ENCODE data around the gene SPATA13.
A peak's percentile ranks its signal among the peaks of the same experiment; 100 is the strongest.

The SPATA13 gene

GRCh38 chr13:24187185-24187584 is 26.7 kb downstream of the SPATA13 start:
- Histone ChIP-seq H3K23ac (ENCODE audit: low read length) (no peak overlapping the region), H3K4me3 (ENCODE audit: low read depth, low read length) (no peak overlapping the region), H2AK5ac (ENCODE audit: low read length) (no peak overlapping the region), H3K27ac (ENCODE audit: low read depth, low read length) (no peak overlapping the region), H3K36me3 (ENCODE audit: control insufficient read depth in 1 of 2, insufficient read depth in 2 of 2, low read length in 2 of 2) (no peaks in the 10 kb centered on the region), H2AFZ (ENCODE audit: insufficient read depth, low read length, poor library complexity) (no peak overlapping the region), H3K9me3 (ENCODE audit: insufficient read depth, low read depth, low read length) (no peaks in the 10 kb centered on the region), H3K18ac (ENCODE audit: low read length) (no peak overlapping the region), H3K14ac (ENCODE audit: low read length) (no peak overlapping the region), H2BK12ac (ENCODE audit: low read length) (no peak overlapping the region), H4K8ac (ENCODE audit: low read depth, low read length) (no peak overlapping the region), H4K12ac (ENCODE audit: low read depth, low read length) (no peak overlapping the region), H2BK5ac (ENCODE audit: low read depth, low read length, poor library complexity) (no peak overlapping the region), H3K27me3 (ENCODE audit: insufficient read depth, low read length) (no peaks in the 10 kb centered on the region), H3K4me2 (ENCODE audit: low read length) (no peak overlapping the region), H3K79me1 (ENCODE audit: low read length) (no peaks in the 10 kb centered on the region), H3K79me2 (ENCODE audit: control insufficient read depth, insufficient read depth, low read length, poor library complexity) (no peaks in the 10 kb centered on the region), H3K4me1 (ENCODE audit: control insufficient read depth in 1 of 2, insufficient read depth in 2 of 2, low read length in 2 of 2) (peaks cover 0 to 3% of the 10 kb centered on the region in 2 experiments), H3K9ac (ENCODE audit: low read length) (no peak overlapping the region), H4K91ac (ENCODE audit: low read depth, low read length) (no peak overlapping the region), H2BK120ac (ENCODE audit: insufficient read depth, low read length, poor library complexity) (no peak overlapping the region), H3K4ac (ENCODE audit: low read depth, low read length) (no peak overlapping the region)
- WGBS (ENCODE audit: extremely low coverage, insufficient coverage, insufficient read length), result no CpG with 5 or more reads among the region's 7 CpGs
- DNase-seq, result peak in 1 of 2 donors; percentile 48

DNA sequence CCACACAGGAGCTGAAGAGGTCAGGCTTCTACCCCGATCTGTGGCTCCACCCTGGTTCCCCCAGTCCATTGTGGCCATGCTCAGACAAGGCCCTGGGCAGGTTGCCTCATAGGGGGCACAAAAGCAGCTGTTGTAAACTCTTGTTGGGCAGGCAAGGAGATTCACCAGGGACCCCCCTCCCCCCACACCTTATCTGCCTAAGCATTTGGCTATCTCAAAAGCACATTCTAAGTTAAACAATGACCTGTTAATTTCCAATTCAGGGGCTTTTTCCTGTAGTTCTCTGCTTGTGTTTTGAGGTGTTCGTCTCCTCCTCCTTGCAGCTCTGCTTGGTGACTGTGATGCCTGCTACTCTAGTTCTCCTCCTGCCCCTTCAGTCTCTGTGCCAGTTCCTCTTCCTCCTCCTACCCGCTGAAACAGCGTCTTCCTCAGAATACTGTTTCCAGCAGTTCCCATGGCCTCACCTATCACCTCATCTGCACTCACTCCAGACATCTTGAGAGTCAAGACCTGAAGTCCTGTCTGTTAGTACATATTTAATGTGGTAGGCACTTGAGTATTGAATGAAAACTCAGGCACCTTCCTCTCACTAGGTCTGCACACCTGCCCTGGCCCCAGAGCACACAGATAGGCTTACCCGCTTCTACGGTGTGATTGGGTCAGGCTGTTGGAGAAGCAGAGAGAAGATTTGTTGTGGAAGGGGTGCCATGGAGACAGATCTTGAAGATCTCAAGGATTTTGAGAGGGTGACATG is 31.7 kb downstream of the SPATA13 start:
- H2AFZ ChIP-seq (ENCODE audit: insufficient read depth, low read length, poor library complexity), result no peak overlapping the region
- H3K27ac ChIP-seq (ENCODE audit: low read depth, low read length), result no peak overlapping the region
- no peak overlapping the region for H4K12ac ChIP-seq (ENCODE audit: low read depth, low read length)
- no peak overlapping the region for H2BK5ac ChIP-seq (ENCODE audit: low read depth, low read length, poor library complexity)
- H3K18ac ChIP-seq (ENCODE audit: low read length), result no peak overlapping the region
- H3K79me1 ChIP-seq (ENCODE audit: low read length), result no peaks in the 10 kb centered on the region
- no CpG with 5 or more reads among the region's 6 CpGs for WGBS (ENCODE audit: extremely low coverage, insufficient coverage, insufficient read length)
- H3K4me3 ChIP-seq (ENCODE audit: low read depth, low read length), result no peak overlapping the region
- no peaks in the 10 kb centered on the region for H3K36me3 ChIP-seq (ENCODE audit: control insufficient read depth in 1 of 2, insufficient read depth in 2 of 2, low read length in 2 of 2)
- no peak overlapping the region for H4K91ac ChIP-seq (ENCODE audit: low read depth, low read length)
- H3K4me1 ChIP-seq (ENCODE audit: control insufficient read depth in 1 of 2, insufficient read depth in 2 of 2, low read length in 2 of 2), result no peaks in the 10 kb centered on the region
- no peak overlapping the region for H2BK120ac ChIP-seq (ENCODE audit: insufficient read depth, low read length, poor library complexity)
- H3K4ac ChIP-seq (ENCODE audit: low read depth, low read length), result no peak overlapping the region
- no peak overlapping the region for H3K9ac ChIP-seq (ENCODE audit: low read length)
- H3K27me3 ChIP-seq (ENCODE audit: insufficient read depth, low read length), result no peaks in the 10 kb centered on the region
- no peak overlapping the region for H2BK12ac ChIP-seq (ENCODE audit: low read length)
- no peak overlapping the region for H3K4me2 ChIP-seq (ENCODE audit: low read length)
- no peak overlapping the region for H4K8ac ChIP-seq (ENCODE audit: low read depth, low read length)
- no peak for DNase-seq
- no peak overlapping the region for H2AK5ac ChIP-seq (ENCODE audit: low read length)
- H3K14ac ChIP-seq (ENCODE audit: low read length), result no peak overlapping the region
- no peaks in the 10 kb centered on the region for H3K9me3 ChIP-seq (ENCODE audit: insufficient read depth, low read depth, low read length)
- H3K79me2 ChIP-seq (ENCODE audit: control insufficient read depth, insufficient read depth, low read length, poor library complexity), result no peaks in the 10 kb centered on the region
- no peak overlapping the region for H3K23ac ChIP-seq (ENCODE audit: low read length)

GRCh38 chr13:24192811-24193162 is 32.3 kb downstream of the SPATA13 start:
- no peak overlapping the region for H3K27ac ChIP-seq (ENCODE audit: low read depth, low read length)
- WGBS (ENCODE audit: extremely low coverage, insufficient coverage, insufficient read length), result no CpG with 5 or more reads among the region's 1 CpG
- no peak overlapping the region for H4K8ac ChIP-seq (ENCODE audit: low read depth, low read length)
- H3K27me3 ChIP-seq (ENCODE audit: insufficient read depth, low read length), result no peaks in the 10 kb centered on the region
- H3K14ac ChIP-seq (ENCODE audit: low read length), result no peak overlapping the region
- no peak overlapping the region for H2AK5ac ChIP-seq (ENCODE audit: low read length)
- H4K91ac ChIP-seq (ENCODE audit: low read depth, low read length), result no peak overlapping the region
- H3K4me3 ChIP-seq (ENCODE audit: low read depth, low read length), result no peak overlapping the region
- H2BK120ac ChIP-seq (ENCODE audit: insufficient read depth, low read length, poor library complexity), result no peak overlapping the region
- no peaks in the 10 kb centered on the region for H3K36me3 ChIP-seq (ENCODE audit: control insufficient read depth in 1 of 2, insufficient read depth in 2 of 2, low read length in 2 of 2)
- H2BK12ac ChIP-seq (ENCODE audit: low read length), result no peak overlapping the region
- H2AFZ ChIP-seq (ENCODE audit: insufficient read depth, low read length, poor library complexity), result no peak overlapping the region
- H3K4me1 ChIP-seq (ENCODE audit: control insufficient read depth in 1 of 2, insufficient read depth in 2 of 2, low read length in 2 of 2), result no peaks in the 10 kb centered on the region
- no peak overlapping the region for H3K18ac ChIP-seq (ENCODE audit: low read length)
- no peaks in the 10 kb centered on the region for H3K9me3 ChIP-seq (ENCODE audit: insufficient read depth, low read depth, low read length)
- no peaks in the 10 kb centered on the region for H3K79me1 ChIP-seq (ENCODE audit: low read length)
- no peak for DNase-seq
- no peak overlapping the region for H3K23ac ChIP-seq (ENCODE audit: low read length)
- H4K12ac ChIP-seq (ENCODE audit: low read depth, low read length), result no peak overlapping the region
- no peak overlapping the region for H3K4ac ChIP-seq (ENCODE audit: low read depth, low read length)
- no peak overlapping the region for H3K4me2 ChIP-seq (ENCODE audit: low read length)
- H3K79me2 ChIP-seq (ENCODE audit: control insufficient read depth, insufficient read depth, low read length, poor library complexity), result no peaks in the 10 kb centered on the region
- H3K9ac ChIP-seq (ENCODE audit: low read length), result no peak overlapping the region
- H2BK5ac ChIP-seq (ENCODE audit: low read depth, low read length, poor library complexity), result no peak overlapping the region

DNA sequence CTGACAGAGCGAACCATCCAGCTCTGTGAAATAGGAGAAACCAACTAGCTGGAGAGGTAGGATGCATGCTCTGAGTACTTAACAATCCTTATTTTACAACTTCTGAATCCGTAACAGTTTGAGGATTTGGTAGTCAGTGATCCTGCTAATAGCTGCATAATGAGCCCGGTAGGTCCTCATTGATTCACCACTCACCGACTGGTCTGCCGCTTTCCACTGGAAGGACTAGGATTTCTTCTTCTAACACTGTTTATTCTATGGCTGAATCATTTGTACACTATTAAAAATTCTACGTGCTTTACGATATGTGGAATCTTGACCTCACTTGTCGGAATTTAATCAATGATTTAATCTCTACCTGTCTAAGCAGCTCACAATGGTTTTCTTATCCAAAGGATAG is 33.9 kb downstream of the SPATA13 start:
- Histone ChIP-seq H4K8ac (ENCODE audit: low read depth, low read length) (no peak overlapping the region), H3K4me1 (ENCODE audit: control insufficient read depth in 1 of 2, insufficient read depth in 2 of 2, low read length in 2 of 2) (no peaks in the 10 kb centered on the region), H4K91ac (ENCODE audit: low read depth, low read length) (no peak overlapping the region), H3K79me1 (ENCODE audit: low read length) (no peaks in the 10 kb centered on the region), H4K12ac (ENCODE audit: low read depth, low read length) (no peak overlapping the region), H2BK120ac (ENCODE audit: insufficient read depth, low read length, poor library complexity) (no peak overlapping the region), H3K4ac (ENCODE audit: low read depth, low read length) (no peak overlapping the region), H3K27ac (ENCODE audit: low read depth, low read length) (no peak overlapping the region), H3K27me3 (ENCODE audit: insufficient read depth, low read length) (no peaks in the 10 kb centered on the region), H3K9ac (ENCODE audit: low read length) (no peak overlapping the region), H3K18ac (ENCODE audit: low read length) (no peak overlapping the region), H3K4me3 (ENCODE audit: low read depth, low read length) (no peak overlapping the region), H3K14ac (ENCODE audit: low read length) (no peak overlapping the region), H2BK12ac (ENCODE audit: low read length) (no peak overlapping the region), H3K9me3 (ENCODE audit: insufficient read depth, low read depth, low read length) (no peaks in the 10 kb centered on the region), H3K79me2 (ENCODE audit: control insufficient read depth, insufficient read depth, low read length, poor library complexity) (no peaks in the 10 kb centered on the region), H3K36me3 (ENCODE audit: control insufficient read depth in 1 of 2, insufficient read depth in 2 of 2, low read length in 2 of 2) (no peaks in the 10 kb centered on the region), H3K4me2 (ENCODE audit: low read length) (no peak overlapping the region), H3K23ac (ENCODE audit: low read length) (no peak overlapping the region), H2AFZ (ENCODE audit: insufficient read depth, low read length, poor library complexity) (no peak overlapping the region), H2BK5ac (ENCODE audit: low read depth, low read length, poor library complexity) (no peak overlapping the region), H2AK5ac (ENCODE audit: low read length) (no peak overlapping the region)
- peak in 1 of 2 donors; percentile 22 for DNase-seq
- no CpG with 5 or more reads among the region's 8 CpGs for WGBS (ENCODE audit: extremely low coverage, insufficient coverage, insufficient read length)

Measured in trophoblast cell (in vitro differentiated cells and primary cell).